Measurements from ENCODE around the gene USP32. TPM values are rescaled to one million over a fixed set of nuclear protein-coding genes. Genes with fewer than 3 reads are reported as not detected.

USP32 gene
- polyA plus RNA-seq, 10 donors: 20.6 to 25.7 (median 23.6) TPM

DNA sequence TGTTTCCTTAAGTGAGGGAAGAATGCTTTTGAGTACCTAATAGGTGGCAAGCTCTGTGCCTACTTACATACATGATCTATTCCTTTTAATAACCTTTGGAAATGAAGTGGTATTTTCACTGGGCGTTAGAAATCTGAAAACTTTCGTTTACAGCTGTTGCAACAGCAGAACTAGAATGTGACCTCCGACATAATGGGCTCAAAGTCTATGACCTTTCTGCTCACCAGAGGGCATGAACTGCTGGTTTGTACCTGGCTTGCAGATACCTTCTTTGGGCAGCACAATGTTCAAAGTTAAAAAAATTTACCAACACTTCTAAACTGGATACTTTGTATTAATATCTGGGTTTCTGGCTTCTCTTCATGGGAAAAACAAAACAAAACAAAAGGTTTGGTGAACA, 217.9 kb downstream of the USP32 start:
- no peak for DNase-seq

DNA sequence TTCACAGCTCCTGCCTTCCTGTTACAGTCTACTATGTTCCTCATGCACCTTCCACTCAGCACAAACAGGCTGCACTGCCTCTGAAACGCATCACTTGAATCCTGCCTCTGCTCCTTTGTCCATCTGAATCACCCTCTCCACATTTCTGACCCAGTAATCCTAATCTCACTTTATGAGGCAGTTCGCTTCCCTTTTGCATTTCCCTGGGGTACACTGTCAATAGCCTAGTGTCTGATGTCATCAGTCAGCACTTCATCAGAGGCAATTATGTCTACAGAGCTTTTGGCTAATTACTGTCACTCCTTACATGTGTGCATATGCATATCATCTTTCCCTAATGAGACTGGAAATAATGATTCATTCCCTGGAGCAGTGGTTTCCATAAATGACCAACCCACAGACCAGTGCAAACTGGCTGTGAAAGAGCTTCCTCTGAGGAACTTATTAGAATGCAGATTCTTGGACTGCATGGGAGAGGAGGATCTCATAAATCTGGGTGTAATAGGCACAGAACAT, 218.6 kb downstream of the USP32 start:
- DNase-seq: peak in 1 of 3 donors; percentile 15

DNA sequence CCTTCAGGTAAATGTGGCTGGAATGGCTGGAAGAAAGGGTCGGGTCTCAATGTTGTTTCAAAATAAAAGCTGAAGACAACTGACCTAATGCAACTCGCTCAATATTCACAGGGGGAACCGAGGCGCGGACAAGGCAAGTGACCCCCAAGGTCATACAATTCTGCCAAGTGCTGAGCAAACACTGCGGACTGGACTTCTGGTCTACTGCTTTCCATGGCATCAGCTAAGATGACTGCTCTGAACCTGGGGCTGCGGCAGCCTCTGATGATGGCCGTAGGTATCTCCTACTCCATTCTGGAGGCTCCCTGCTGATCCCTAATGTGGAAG, 220.2 kb downstream of the USP32 start:
- DNase-seq: no peak

DNA sequence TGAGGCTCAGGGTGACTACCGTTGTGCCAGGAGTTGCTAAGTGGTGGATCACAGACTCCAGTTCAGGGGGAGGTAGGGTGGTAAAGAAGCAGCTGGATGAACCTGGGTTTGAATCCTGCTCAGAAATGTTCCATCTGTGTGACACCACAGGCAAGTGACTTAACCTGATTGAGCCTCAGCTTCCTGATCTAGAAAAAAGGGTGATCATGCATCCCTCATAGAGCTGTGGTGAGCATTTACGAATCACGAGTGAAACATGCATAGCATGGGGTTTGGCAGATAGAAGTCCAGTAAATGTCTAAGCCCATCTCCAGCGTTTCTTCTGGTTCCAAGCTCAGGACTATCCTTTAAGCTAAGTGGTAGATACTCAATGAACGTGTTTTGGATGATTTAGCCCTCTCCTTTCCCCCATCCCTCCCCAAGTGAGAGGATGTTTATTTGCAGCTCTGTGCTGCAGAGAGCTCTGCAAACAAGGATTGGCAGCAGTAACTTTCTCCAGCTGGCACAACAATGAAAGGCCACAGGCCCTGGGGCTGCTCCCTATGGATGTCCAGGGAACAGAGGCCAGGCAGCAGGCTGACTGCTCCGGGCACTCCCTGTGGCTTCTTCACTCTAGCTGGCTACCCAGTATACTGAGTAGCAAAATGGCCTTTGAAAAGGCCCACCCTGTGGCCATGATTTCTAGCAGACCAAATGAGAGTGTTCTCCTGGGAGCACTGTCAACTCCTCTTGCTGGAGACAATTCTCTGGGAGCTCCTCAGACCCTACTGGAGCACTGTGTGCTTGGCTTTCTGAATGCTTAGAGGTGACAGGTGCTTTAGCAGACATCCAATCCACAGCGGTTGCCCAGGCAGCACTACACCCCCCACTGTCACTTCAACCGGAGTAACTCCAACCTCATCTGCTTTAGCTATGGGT, 220.8 kb downstream of the USP32 start:
- no peak for DNase-seq

DNA sequence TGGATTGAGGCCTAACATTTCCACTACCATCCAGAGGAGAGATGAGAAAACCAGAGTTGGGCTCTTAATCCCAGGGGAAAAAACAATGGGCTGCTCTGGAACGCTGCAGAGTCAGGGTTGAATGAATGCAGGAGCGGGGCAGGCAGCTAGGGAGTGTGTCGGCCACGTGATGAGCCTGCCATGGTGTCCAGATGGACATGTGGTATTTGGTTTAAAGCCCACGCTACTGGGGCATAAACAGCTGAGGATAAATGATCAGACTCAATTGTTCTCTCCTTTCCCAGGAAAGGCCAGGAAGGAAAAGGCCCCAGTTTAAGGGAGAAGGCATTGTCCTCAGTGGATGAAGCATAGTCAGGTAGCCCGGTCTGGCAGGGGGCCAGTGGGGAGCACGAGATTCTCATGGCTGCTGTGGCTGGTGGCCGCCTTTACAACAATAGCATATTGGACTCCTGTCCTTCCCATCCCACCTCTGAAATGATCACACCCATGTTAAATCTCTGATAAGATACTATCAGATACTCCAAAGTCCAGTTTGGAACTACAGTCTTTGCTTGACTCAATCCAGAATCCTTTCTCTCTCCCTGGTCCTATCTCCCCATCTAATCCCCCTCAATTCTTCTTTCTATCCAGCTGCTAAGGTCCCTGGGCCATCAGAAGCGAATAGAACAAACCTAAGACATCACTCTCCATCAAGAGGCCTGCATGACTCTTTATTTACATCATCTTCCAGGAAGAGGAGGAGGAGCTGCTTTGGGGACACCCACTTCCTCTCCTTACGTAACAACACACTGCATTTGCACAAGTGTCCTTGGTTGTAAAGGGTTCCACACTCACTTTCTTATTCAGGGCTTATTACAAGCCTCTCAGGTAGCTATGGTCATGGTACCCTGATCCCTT, 221.8 kb downstream of the USP32 start:
- DNase-seq: no peak

DNA sequence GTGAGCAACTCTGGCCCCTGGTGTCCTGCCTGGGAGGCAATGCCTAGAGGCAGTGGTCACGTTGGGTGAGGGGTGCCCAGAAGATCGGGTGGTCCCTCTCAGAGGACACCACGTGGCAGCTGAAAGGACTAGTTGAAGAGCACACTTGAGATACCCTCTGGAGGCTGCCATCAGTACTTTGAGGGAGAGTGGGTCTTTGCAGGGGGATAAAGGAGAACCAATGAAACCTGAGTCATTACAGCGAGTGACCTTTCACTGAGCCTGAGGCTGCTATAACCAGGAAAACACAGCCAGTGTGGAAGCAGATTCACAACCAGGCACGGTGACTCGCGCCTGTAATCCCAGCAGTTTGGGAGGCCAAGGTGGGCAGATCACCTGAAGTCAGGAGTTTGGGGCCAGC, 223.3 kb downstream of the USP32 start:
- no peak for DNase-seq

DNA sequence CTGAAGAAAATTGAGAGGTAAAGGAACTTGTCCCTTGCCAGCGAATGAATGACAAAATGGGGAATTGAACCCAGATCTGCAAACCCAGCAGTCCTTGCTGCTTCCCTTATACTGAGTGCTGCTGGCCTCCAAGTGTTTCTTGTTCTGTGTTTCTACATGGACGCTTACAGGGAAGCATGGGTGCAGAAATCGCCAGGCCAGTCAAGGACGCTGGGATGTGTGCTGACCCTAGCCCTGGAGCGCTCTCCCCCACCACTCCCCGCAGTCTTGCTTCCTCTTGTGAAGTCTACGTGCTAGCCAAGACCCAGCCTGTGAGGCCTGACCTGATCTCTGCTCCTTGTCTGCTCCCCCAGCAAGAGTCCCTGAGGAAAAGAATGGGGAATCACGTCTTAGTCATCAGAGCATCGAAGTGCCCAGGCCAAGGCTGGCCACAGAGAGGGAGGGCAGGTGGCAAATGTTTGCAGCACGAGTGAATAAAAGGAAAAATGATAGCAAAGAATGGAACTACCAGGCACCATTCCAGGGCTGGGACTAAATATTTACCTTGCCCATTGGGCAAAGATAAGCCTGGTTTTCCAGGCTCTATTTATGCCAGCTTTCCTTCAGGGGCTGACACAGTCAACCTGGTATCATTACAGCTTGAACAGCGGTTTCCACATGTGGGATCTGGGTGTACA, 224.7 kb downstream of the USP32 start:
- DNase-seq: no peak

DNA sequence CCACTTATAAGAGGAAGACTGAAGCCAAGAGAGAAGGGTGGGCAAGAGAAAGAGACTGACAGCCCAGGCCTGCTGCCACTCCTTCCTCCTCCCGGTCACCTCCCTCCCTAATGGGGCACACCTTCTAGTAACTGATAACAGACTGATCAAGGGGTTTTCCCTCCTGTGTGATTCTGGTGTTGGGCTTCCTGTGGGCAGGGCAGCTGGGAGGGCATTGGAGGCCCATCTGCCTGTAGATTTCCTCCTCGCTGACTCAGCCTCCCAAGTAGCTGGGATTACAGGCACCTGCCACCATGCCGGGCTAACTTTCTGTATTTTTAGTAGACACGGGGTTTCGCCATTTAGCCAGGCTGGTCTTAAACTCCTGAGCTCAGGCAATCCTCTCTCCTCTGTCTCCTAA, 226.0 kb downstream of the USP32 start:
- DNase-seq: no peak

DNA sequence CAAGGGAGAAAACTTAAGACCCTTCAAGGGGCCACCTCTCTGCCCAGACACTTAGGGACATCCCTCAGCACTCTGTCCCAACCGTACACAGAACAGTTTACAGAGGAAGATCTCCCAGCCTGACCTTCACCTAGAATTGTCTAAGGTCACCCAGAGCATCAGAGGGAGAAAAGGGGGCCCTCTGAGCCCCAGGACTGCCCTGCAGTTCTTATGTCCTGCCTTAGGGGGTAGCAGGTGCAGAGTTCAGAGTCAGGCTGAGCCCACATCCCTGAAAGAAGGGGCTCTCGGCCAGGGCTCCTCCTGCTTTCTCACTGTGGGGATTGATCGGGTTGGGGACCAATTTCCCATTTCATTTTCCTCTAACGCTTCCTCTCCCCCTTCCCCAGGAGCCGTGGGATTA, 226.7 kb downstream of the USP32 start:
- no peak for DNase-seq

DNA sequence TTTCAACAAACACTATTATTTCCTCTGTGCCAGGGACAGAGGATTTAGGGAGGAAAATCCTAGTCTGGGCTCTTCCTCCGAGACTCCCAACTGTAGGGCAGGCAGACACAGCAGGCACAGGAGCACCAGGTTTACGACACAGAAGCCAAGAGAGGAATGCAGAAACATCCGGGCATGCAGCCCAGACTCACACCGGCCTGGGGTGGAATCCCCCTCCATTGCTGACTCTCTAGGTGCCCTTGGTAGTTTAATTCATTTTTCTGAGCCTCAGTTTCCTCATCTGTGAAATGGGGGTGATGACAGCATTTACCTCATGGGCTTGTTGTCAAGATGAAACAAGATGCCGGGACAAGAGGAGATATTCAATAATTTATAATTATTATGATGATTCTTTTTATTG, 227.2 kb downstream of the USP32 start:
- no peak for DNase-seq

DNA sequence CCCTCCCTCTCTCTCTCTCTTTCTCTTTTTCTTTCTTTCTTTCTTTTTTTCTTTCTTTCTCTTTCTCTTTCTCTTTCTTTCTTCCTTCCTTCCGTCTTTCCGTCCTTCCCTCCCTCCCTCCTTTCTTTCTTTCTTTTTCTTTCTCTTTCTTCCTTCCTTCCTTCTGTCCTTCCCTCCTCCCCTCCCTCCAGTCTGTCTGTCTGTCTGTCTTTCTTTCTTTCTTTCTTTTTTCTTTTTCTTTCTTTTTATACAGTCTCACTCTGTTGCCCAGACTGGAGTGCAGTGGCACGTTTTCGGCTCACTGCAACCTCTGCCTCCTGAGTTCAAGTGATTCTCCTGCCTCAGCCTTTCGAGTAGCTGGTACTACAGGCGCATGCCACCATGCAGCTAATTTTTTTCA, 227.8 kb downstream of the USP32 start:
- no peak for DNase-seq

DNA sequence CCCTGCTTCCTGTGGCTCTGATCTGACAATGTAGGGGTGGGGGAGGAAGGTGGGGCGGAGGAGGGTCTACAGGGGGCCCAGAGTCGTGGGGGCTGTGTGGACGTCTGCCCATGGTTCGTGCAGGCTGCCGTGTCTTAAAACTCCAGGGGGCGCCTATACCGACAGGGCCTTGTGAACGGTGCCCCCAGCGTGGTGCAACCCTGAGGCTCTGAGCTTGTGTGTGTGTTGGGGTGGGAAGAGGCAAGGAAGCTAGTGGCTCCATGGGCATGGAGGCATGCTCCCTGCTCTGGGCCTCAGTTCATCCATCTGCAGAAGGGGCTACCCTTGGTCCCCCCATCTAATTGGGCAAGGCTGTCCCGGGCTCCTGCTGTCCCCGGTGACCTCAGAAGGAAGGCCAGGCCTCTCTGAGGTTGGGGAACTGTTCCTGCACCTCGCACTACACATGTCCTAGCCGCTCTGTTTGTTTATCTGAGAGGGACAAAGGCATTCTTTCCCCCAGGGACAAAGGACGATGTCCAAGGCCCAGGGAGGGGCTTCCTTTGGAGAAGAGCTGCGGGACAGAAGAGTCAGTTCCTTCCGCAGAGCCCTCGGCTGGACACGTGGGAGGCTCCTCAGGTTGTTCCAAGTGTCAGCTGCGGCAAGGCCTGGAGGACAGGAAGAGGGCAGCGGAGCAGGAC, 228.7 kb downstream of the USP32 start:
- no peak for DNase-seq

DNA sequence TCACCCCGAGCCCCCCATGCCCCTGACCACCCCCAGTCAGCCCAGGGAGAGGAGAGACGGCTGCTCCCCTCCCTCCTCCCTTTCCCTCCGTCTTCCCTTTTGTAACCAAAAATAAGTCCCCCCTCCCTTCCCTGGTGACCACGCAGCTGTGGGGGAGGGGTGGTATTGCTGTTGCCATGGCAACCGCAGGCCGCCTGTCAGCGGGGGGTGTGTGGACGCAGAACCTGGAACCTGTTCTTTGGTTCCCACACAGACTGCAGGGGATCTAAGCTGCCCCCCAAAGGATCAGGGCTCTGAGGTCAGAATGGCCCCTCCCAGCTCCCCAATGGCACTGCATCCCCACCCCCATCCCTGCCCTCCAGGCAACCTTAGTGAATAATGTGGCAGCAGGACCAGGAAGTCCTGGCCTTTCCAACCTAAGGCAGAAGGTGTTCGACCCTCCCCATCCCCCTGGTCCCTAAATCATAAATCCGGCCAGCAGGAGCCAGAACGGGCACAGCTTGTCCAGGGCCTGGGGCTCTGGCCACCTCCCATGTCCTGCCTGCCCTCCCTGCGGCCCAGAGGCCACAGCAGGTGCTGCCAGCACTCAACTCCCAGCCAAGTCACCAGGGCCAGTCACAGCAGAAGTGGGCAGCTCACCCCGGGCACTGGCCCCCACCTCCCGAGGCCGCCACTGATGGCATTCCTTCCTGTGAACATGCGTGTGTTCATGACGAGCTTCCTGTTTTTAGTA, 230.2 kb downstream of the USP32 start:
- peak in 1 of 3 donors; percentile 48 for DNase-seq

DNA sequence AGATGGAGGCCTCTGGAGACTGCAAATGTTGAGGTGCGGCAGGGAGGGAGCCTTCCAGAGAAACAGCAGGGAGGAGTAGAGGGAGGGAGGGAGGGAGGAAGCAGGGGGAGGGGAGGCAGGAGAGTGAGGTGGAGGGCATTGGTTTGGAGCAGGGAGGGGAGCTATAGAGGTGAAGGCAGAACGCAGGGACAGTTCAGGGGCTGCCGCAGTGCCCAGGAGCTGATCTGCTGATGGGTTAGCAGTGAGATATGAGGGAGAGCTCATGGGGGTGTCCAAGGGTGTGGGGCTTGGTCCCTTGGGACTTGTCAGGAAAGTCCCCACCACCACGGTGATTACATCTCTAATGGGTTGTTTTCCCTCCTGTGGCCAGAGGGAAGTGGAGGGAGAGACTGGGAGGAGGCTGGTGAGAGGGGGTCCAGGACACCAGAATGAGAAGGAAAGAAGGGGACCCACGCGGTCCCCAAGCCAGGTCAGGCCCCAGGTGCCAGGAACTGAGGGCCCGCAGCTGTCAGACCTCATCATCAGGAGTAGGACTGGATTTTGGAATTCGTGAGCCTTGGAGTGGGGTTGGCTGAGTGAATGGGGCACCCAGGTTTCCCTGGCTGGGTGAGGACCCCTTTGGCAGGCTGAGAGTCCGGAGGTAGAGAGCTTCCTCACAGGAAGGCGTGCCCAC, 231.0 kb downstream of the USP32 start:
- no peak for DNase-seq

DNA sequence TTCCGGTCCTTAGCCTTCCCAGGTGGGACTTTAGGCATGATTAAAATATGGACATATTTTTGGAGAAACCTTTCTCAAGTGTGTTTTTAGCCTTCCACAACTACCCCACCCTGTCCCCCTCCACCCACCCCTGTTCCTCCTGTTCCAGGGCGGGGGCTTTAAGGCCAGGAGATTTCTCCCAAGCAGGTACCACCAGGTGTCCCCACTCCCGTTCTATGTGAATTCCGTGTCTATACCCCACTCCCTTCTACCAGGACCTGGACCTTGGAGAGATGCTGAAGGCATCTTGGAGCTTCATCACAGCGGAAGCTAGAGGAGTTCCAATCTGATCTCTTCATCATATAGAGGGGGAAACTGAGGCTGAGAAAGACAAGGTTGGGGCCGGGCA, 232.5 kb downstream of the USP32 start:
- DNase-seq: no peak

DNA sequence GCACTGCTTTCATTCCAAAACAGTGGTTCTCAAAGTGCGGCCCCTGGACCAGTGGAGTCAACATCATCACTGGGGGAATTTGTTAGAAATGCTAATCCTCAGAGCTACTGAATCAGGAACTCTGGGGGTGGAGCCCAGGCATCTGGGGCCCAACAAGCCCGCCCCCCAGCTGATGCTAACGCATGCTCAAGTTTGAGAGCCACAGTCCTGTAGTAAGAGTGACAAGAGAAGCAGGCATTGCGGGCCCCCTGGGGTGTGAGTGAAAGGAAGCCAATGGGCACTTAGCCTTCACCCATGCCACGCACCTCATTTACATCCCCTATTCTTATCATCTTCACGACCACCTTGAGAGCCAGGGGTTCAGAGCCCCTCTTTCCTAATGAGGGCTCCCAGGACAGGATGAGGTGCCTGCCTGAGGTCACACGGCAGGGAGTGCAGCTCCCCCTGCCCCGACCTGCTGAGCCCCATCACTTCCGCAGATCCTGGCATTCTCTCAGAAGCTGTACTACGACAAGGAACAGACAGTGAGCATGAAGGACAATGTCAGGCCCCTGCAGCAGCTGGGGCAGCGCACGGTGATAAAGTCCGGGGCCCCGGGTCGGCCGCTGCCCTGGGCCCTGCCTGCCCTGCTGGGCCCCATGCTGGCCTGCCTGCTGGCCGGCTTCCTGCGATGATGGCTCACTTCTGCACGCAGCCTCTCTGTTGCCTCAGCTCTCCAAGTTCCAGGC, 233.0 kb downstream of the USP32 start:
- DNase-seq: no peak

DNA sequence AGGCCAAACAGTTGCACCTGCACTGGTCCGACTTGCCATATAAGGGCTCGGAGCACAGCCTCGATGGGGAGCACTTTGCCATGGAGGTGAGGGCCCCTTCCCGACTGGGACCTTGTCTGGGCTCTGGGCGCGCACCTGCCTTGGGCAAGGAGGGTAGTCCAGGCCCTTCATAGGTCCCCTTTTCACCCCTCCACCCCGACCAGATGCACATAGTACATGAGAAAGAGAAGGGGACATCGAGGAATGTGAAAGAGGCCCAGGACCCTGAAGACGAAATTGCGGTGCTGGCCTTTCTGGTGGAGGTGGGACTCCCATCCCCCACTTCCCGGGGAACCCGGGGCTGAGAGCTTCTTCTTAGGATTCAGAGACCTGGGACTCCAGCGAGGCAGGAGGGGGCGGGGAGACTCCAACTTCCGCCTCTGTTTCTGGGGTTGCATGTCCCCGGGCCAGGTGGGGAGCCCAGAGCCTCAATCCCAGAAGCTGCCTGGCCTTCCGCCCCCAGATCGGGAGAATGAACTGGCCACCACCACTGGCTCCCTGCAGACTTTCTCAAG, 234.4 kb downstream of the USP32 start:
- DNase-seq: no peak

DNA sequence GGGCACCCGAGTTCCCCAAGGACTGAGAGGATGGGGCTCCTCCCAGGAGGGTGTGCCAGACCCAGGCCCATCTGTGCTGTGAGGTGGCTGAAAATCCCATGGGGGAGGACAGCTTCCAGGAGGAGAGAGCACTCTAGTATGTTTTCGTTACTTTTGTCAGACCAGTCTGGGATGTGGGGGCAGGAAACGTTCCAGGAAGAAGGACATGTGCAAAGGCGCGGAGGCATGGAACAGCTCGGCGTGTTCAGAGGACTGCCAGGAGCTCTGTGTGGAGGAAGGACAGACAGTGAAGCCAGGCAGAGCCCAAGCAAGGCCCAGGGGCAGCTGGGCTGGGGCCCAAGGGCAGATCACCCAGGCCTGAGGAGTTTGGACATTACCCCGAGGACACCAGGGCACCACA, 235.2 kb downstream of the USP32 start:
- DNase-seq: no peak

DNA sequence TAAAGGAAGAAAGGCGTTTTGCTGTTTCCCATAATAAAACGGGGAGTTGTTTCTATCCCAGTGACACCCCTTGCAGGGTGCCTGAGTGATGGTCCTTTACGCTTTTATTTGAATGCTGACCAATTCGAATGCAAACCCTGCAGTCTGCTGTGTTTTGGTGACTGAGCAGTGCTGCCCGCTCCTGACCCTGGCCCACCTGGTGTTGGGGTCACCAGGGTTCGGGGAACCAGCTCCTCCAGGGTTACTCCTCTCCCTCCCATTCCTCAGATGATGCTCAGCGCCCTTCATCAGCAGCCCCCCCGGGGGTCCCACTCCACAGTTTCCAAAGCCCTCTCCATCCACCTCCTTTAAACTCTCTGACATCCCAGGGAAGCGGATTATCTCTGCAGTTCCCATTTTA, 236.1 kb downstream of the USP32 start:
- no peak for DNase-seq

All from muscle of back (tissue), 11 donors.